ENCODE results near the gene TMEM255B.

The TMEM255B gene

DNA sequence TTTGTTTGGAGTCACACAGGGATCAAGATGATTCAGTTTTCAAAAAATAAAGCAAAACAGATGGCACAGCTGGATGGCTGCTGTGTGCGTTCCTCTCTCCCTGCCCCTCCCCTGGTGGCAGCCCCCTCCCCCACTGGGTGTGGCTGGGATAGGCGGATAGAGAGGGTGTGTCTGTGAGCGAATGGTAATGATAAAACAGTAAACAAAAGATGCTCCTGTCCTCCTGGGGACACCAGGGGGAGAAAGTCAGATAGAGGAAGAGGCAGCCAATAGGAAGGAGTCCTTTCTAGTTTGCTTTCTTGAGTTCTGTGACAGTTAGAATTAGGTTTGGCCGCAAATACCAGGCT is 6.5 kb downstream of the TMEM255B start:
- no peak for TF ChIP-seq CTCF (IDR thresholded peaks at IDR 0.05; ENCODE audit: low read length, missing control alignments)

DNA sequence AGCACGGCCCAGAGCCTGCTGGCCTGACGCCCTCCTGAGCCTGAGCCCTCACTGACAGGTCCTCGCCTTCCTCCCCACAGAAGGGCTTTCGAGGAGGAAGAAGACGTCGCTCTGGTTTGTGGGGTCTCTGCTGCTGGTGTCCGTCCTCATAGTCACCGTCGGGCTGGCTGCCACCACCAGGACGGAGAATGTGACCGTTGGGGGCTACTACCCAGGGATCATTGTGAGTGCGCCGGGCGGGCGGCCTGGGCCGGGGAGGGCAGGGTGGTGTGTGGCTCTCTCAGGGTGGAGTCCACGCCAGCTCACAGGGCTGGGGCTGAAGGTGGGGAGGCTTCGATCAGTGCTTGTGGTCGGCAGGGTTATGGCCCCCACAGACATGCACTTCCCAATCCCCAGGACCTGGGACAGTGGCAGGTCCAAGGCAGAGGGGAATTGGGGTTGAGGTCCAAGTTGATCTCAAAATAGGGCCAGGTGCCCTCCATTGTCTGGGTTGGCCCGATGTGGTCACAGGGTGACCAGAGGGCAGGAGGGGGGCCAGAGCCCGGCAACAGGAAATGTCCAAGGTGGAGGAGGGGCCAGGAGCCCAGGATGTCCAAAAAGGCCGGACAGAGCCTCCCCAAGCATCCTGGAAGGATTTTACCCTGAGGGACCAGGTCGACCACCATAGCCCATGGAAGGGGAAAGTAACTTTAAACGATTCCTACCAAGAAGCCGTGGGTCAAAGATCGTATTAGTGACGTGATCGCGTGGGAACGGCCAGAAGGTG is 7.2 kb downstream of the TMEM255B start:
- TF ChIP-seq CTCF (IDR thresholded peaks at IDR 0.05; ENCODE audit: low read length, missing control alignments), result no peak
- no peak for DNase-seq (ENCODE audit: low read depth)
- H3K4me3 ChIP-seq (replicated peaks; ENCODE audit: low read depth, low read length), result no peak overlapping the region

More for the DNA sequence above, 6.5 kb downstream of the TMEM255B start:
- H3K4me3 ChIP-seq (replicated peaks; ENCODE audit: low read depth, low read length), result no peak overlapping the region
- no peak for DNase-seq (ENCODE audit: low read depth)

DNA sequence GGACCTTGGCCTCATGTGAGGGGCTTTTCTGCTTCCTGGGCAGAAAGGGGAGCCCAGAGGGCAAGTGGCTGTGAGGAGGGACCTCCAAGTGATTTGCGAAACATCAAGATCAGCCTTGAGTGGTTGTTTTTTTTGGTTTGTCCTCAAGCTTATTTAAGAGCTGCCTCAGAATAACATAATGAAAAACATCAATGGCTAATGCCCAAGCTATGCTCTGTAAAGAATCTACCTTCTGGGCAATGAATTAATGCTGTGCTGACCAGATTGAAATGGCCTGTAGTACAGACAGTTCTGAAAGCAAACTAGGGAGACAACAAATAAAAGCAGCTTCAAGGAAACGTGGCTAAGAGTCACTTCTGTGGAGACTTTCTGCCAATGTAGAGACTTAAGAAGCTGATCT is 8.3 kb downstream of the TMEM255B start:
- H3K4me3 ChIP-seq (replicated peaks; ENCODE audit: low read depth, low read length), result no peak overlapping the region
- no peak for DNase-seq (ENCODE audit: low read depth)
- TF ChIP-seq CTCF (IDR thresholded peaks at IDR 0.05; ENCODE audit: low read length, missing control alignments), result no peak

GRCh38 chr13:113768018-113768905 is 9.2 kb downstream of the TMEM255B start:
- DNase-seq (ENCODE audit: low read depth), result no peak
- no peak for TF ChIP-seq CTCF (IDR thresholded peaks at IDR 0.05; ENCODE audit: low read length, missing control alignments)
- no peak overlapping the region for H3K4me3 ChIP-seq (replicated peaks; ENCODE audit: low read depth, low read length)

GRCh38 chr13:113769106-113769505 is 10.1 kb downstream of the TMEM255B start:
- no peak for TF ChIP-seq CTCF (IDR thresholded peaks at IDR 0.05; ENCODE audit: low read length, missing control alignments)
- H3K4me3 ChIP-seq (replicated peaks; ENCODE audit: low read depth, low read length), result no peak overlapping the region
- DNase-seq (ENCODE audit: low read depth), result no peak

- DNase-seq (ENCODE audit: low read depth), result no peak
- no peak for TF ChIP-seq CTCF (IDR thresholded peaks at IDR 0.05; ENCODE audit: low read length, missing control alignments)
- no peak overlapping the region for H3K4me3 ChIP-seq (replicated peaks; ENCODE audit: low read depth, low read length)
Observed at GRCh38 chr13:113769881-113770280, 10.9 kb downstream of the TMEM255B start.

All from fibroblast of pulmonary artery (primary cell).